Stimulated activated CD8-positive, alpha-beta memory T cell treated with anti-CD3 and anti-CD28 coated beads, Interleukin-7, amount 100 ng/mL, for 24 hours (primary cell): ENCODE measurements around the gene IL4I1.

Experiments used
- DNase-seq: peaks from one replicate; pipeline ENCODE4 v3.0.0-alpha.2; 2020; ENCODE audit warnings: low read depth

The IL4I1 gene

DNA sequence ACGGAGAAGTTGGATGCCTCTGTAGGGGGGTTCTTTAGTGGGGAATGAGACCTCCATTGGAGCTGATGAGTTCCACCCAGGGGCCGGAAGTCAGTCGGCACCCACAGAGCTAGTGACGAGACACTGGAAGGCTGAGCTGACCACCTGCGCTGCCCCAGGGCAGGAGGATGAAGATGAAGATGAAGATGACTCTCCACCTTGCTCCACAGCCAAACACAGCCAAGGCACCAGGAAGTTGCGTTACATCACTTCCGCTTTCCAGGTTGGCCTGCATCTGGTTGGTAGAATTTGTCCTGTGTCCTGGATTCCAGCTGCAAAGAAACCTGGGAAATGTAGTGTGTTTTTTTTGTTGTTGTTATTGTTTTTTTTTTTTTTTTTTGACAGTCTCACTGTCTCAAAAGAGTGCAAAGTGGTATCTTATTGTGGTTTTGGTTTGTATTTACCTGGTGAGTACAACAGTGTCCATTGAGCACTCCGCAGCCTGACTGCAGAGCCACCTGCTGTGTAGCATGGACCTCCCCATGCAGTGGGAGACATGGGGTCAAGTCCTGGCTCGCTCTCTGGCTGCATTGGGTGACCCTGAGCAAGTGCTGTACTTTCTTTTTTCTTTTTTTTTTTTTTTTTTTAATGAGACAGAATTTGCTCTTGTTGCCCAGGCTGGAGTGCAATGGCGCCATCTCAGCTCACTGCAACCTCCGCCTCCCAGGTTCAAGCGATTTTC lies 17.3 kb downstream of the IL4I1 start:
- no peak for DNase-seq

DNA sequence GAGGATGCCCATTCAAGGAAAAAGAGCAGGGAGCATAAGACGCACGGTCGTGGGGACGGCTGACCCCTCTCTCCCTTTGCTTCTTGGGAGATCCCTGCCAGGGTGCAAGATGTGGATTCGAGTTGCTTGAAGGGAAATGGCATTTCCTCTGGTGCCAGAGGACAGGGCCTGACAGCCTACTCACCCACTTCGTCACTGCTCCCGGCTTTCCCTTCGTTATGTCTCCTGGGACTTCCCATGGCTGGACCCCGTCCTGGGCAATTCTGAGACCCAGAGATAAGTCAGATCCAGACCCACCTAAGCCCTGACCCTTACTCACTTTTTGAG lies 18.0 kb downstream of the IL4I1 start:
- DNase-seq: no peak

DNA sequence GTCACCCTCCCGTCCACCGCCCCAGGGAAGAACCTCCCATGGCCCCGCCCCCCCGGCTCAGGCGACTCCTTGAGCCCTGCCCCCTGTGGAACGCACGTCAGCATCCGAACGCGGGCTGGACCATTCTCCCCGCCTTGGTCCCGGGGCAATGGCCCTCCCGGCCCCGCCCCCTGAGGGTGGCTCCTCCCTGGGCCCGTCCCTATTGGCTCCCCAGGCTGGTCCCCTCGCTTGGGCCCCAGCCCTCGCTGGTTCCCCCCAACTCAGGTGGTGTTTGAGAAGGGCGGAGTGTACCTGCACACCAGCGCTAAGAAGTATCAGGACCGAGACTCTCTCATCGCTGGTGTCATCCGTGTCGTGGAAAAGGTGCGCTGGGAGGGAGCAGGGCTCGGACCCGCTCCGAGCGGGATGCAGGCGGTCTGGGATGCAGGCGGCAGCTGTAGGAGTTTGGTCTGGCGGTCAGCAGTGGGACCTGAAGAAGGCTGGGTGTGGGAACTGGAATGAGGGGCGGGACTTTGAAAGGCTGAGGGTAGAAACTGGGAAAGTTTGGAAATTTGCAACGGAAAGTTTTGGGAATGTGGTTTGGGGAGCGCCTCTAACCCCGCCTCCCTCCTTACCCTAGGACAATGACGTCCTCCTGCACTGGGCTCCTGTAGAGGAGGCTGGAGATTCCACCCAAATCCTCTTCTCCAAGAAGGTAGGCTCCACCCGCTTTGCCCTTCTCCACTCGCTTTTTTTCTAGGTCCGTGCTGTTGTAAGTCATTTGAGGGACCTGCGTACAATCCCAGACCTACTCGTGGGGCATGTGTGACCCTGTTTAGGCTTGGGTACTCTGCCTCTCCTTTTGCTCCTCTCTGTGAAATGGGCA lies 18.6 kb downstream of the IL4I1 start:
- peak; percentile 98 for DNase-seq

DNA sequence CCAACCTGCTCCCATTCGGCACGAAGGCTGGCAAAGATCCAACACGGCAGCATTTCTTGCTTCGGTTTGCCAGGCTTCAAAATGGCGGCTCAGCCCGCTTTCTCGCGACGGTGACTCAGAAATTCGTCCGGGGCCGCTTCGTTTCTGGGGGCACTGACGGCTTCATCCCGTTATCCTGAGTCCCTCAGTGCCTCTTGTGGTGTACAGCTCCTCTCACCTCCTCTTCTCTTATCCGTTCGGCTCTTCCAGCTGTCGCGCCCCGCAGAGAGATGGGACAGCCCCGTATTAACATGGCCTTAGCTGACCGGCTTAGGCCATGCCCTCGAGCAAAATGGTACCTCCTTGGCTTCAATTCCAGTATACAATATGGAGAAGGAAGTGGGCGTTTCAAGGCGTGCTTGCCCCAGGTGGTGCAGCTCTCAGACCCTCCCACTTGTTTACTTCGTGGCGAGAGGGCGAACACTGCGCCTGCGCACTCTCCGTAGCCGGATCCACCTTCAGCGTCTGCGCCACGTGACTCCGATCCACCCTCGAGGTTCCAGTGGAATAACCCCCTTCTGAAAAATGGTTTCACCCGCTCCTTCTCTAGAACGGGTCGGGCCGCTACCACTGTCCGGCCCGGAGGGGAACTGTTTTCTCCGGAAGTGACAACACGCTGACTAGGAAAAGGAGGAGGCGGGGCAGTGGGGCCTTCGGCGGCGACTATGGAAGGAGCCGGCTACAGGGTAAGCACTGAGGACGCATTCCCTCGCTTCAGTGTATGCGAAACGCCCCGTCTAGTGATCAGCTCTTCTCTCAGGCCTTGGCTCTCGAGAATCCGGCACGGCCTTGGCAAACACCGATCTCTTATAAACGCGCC lies 19.4 kb downstream of the IL4I1 start, which contains the start of the genes AKT1S1 and TBC1D17:
AKT1S1 (minus strand) TSS at position 336 of the 859 bp plus-strand sequence. CDS start 4,060 bp downstream, outside the sequence.
TBC1D17 (plus strand) TSS at position 683 of the 859 bp plus-strand sequence; CDS start at position 705, 22 bp downstream.
- peak; percentile 94 for DNase-seq

DNA sequence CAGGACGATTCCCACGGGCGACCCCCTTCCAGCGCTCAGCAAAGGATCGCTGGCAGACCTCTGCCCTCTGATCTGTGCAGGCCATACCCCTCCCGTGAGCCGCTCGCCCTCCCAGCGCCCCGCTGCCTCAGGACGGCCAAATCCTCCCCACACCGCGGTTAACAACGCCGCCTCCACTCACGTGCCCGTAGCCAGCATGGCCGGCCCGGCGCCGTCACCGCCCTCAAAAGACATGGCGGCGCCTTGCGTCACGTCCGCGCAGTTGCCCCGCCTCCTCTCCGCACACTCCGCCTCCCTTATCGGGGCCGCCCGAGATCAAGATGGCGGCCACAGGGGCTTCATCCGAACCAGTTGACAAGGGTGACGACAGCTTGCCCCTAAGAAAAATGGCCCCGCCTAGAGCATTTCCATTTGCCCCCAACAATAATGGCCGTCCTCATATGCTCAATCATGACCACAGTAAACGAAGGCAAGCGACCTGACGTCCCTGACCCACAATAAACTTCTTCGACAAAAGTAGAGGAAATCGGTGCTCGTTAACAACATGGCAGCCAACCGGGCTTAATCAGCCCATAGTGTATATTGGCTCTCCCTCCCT lies 20.2 kb downstream of the IL4I1 start:
- DNase-seq: peak; percentile 90

DNA sequence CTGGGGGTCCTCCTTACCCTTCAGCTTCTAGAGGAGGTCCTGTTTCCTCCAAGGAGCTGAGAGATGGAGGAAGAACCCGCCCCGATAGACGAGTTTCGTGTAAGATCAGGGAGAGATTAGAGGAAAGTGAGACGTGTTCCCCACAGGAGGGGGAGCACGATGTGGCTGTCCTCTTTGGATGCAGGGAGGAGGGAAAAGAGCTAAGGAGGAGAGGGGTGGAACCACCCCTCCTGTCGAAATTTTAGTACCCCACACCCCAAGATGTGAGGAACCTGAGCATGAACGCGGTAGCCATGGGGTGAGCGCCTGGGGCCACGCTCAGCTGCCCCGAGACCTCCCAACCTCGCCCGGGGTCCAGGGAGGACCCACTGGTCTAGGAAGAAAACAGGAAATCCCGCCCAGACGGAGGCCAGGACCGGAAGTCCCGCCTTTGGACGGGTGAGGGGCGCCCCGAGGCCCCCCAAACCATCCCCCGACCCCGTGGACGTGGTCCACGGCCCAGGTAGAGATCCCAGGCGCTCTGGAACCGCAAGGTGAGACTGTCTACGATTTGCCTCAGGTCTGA lies 20.7 kb downstream of the IL4I1 start:
- no peak for DNase-seq

DNA sequence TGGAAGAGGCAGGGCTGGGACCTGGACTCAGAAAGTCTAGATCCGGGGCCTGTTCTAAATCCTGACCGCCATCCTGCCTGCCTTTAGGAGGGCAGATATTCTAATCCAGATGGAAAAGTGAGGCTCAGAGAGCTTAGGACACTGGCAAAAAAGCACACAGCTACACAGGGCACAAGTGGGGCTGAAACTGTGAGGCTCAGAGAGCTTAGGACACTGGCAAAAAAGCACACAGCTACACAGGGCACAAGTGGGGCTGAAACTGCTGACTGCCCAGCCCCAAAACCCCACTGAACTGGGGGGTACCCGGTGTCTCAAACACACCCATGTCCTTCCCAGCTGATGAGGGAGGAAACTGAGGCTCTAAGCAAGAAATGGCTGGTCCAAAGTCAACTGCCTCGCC lies 21.5 kb downstream of the IL4I1 start:
- no peak for DNase-seq

DNA sequence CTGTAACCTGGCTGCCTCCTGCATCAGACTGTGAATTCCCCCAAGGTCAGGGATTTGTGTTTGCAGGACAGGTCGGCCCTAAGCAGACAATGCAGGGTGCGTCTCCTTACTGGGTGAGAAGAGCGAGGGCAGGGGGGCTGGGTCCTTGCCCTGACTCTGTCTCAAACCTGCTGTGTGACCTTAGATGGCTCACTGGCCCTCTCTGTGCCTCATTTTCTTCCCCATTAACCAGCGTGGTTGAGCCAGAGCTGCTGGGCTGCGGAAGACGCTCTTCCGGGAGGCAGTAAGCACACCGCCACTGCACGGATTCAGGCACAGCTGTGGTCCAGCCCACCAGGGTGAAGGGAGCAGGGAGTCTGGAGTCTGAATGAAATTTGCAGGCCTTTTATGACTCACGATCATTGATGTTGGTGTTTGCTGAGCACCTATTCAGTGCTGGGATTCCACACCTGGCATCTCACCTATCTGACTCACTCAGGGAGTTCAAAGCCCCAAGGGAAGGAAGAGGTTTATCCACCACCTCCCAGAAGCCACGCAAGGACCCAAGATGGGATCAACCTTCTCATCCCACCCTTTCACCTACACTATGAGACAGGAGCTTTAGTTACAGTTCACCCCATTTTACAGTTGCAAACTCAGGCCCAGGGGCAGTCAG lies 22.1 kb downstream of the IL4I1 start:
- no peak for DNase-seq

DNA sequence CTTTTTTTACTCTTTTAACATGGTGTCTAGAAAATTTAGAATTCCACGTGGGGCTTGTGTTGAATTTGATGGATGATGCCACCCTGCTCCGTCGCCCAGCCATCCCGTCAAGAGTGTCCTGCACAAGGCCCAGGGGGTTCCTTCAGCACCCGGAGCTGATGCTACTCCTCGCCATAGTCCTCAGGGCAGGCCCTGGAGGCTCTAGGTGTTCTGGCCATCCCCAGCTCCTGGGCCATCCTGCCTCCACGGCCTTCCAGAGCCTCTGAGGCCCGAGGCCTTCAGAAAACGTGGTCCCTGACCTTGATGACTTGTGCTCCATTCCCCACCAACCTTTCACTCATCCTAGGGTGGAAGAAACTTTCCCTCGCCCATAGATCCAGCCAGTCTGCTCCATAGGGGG lies 22.9 kb downstream of the IL4I1 start:
- DNase-seq: no peak

DNA sequence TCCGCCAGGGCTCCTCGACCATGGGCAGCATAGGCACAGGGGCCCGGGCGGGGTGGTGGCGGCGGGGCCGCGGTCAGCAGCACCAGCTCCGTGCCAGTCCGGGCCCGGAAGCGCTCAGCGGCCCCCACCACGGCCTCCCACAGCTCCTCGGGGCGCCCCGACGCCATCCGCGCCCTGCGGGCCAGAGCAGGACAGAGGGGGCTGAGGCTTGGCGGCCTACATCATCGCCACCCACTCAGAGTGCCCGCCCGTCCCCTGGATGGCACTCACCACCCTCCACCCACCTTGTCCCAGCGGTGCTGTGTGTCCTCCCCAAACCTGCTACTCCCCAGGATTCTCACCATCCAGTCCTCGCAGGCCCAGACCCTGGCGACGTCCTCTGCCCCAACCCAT lies 23.6 kb downstream of the IL4I1 start:
- no peak for DNase-seq

DNA sequence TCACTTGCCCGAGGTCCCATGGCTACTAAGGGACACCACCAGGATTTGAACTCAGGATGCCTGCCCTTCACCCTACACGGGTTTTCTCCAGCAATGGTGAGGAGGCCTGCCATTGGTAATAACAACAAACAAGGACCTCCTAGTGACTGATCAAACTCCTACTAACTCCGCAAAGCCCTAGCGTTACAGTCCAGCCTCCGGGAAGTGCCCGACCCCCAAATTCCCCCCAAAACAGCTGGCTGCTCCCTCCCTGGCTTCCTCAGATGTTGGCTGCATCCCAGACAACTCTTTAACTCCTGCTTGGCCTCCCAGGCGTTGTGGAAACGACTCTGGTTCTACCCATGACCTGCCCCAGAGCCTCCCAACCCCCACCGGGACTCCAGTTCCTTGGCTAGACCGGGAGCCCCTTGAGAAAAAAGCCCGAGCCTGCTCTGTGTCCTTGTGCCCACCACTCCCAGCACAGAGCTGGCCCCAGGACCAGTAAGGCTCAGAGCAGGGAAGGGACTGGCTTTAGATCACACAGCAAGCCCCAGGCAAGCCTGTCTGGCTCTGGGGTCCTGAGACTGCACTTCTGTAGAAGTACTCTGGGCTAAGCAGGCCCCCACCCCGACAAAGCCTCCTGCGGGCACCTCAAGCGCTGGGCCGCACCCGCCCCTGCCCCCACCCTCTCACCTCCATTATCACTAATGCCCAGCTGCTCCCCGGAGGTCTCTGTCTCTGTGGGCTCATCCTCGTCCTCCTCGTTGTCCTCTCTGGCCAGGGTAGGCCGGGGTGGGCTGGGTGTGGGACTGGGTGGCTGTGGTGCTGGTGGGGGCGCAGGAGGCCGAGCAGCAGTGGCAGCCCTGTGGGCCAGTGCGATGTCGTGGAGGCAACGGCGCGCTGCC lies 24.2 kb downstream of the IL4I1 start:
- no peak for DNase-seq

DNA sequence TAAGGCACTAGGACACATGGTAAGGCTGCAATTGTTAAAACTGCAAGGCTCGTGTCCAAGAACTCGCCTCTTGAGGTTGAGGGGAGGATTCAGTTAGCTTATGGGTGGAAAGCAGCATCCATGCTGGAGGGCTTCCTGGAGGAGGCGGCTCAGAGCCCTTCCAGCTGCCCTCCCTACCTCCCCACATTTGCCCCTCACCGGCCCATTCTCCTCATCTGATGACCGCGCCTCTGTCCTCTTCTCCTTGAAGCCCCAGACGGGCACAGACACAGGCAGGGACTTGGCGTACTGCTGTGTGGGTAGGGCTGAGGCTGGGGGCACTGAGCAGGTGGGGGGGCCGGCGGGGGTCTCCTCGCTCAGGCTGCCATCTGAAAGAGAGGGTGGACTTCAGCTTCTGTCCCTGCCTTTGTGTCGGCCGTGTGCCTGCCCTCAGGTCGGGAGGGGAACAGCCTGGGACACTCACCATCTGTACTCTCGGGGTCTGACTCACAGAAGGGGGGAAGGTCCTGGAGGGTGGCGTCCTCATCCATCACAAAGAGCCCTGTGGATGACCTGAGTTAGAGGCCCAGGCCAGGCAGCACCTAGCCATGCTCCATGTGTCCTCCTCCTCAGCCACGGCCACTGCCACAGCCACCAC lies 25.2 kb downstream of the IL4I1 start:
- no peak for DNase-seq

DNA sequence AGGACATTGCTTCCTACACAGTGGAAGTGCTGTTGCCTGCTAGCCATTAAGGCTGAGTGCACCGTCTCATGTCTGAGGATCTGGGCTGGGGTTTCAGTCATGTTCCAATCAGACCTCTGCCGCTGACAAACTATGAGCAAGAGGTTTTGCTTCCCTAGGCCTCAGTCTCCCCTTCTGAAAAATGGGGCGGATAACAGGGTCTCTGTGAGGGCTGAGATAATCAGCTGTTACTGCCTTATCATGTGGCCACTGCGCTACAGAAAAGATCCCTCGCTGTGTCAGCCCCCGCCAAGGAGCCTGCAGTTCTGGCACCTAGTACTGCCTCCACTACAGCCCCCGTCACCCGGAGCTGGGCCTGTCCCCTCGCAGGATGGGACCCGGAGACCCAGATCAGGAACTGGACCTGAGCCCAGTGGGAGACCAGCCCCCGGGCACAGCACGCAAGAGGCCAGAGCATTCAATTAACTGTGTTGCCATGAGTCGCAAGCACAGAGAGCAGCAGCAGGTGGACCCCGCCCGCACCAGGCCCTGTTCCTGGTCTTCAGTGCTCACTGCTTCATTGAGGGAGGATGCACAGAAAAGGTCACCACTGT lies 26.3 kb downstream of the IL4I1 start:
- DNase-seq: no peak

DNA sequence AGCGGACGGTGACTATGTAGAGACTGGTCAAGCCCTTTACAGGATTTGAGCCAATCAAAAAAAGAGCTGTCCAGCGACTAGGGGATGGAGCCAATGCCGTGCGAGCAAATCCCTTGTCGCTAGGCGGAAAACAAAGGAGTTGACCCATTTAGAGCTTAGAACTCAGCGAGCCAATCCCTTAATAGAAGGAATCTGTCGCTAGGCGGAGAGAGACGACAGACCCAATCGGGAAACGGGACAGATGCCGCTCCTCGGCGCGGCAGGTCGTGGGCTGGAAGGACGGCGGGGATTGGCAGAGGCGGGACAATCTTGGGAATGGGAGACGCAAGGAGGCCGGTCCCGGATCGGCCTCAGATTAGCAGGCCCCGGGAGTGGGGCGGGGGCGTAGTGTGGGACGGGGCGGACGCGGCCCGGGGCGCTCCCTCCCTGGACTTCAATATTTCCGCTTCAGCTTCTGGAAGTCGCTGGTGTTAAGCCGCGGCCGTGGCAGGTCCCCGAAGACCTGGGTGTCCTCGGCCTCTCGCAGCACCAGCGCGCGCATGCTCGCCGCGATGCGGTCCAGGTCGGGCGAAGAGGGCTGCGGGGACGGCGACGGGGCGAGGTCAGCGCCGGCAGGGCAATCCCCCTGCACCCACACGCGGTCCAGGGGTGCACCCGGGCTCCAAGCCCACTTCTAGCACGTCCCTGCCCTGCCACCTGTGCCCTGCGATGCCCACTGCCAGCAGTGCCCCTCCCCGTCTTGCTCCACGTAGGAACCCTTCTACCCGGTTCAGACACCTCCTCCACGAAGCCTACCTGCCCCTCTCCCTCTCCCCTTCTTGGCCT lies 27.0 kb downstream of the IL4I1 start:
- peak; percentile 77 for DNase-seq

DNA sequence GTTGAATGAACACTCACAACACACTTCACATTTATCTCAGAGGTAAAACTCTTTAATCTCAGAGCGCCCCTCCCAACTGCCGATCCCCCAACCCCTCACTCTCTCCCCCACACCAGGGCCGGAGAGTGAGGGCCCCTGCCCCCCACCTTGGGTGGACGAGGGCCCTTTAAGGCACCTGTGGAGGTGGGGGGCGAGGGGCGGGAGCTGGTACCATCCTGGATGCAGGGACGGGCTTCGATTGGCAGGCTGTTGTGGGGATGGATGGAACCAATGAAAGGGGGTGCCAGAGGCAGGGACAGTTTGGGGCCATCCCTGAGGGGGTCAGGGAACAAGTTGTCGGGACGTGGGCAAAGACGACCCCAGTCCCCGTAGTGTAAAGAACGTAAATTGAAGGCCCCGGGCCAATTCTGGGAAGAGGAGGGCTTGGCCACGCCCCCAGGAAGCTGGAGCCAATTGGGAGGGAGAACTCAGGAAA lies 27.6 kb downstream of the IL4I1 start:
- peak; percentile 65 for DNase-seq

DNA sequence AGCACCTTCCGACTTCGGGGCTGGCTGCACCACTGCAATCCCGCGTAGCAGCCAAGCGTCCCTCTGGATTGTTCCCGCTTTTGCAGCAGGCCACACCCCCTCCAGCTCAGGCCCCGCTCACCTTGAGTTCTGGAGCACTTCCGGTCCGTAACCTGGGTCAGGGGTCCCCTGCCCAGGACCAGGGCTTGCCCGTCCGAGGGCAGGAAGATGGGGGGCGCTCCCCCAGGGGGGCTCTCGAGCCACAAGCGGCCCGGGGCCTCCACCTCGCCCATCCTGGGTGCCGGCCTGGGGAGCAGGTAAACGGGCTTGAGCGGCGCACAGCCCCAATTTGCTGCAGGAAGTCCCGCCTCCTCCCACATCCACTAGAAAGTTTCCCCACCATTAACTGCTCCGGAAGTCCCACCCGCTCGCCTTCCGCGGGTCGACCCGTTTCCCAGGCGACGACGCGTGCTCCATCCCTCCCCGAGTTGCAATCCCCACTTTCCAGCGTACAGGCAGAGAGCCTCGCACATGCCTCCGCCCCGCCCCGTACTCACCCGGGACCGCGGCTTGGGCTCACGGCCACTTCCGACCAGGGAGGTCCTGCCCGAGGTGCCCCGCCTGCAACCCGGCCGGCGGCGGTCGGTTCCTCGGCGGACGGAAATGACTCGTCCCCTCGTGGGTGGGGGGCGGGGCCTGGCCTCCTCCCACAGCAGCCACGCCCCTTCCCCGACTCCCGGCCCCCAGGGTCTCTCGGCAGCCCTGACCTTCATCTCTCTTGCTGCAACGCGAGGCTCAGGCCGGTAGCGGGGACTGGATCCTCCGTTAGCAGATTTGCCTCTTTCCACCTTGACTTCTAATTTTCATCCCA lies 29.5 kb downstream of the IL4I1 start, which contains the start of gene PNKP:
PNKP (minus strand) TSS at position 644 of the 850 bp plus-strand sequence; CDS start at position 272, 372 bp downstream.
- peak; percentile 85 for DNase-seq

DNA sequence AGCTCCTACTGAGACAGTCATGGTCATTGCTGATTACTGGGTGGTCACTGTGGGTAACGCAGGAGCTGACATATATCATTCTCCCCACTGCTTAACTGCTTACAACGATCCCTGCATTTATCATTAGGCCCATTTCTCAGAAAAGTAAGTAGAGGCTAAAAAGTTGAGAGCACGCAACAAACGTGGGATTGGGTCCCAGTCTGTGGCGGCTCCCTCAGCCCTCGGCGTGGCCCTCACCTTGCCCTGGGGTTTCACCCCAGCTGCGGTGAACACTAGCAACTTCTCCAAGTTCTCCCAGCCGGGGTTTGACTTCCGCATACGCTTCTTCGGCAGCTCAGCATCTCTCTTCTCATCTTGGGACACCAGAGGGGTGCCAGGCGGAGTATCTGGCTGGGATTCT lies 31.8 kb downstream of the IL4I1 start:
- no peak for DNase-seq
